K562 (cell line): ENCODE results near the gene PBXIP1. TPM values are rescaled to one million over a fixed set of nuclear protein-coding genes. Genes with fewer than 3 reads are reported as not detected.

Experiments used
- ATAC-seq: fragments of 200-7000 bp; cut with Tn5 transposase; 3 replicates; pipeline ENCODE4 v1.9.1; 2020; ENCODE audit warnings: moderate library complexity
- BruUV-seq: library from RNA; stranded (reverse); fragments of 400-500 nt; replicated peaks from 2 replicates; lab custom pipeline; 2021; lab: Mats Ljungman, UMichigan
- CTCF ChIA-PET: fragments of 300-600 bp; formaldehyde crosslinking; extraction: SDS; loops from one replicate; lab custom pipeline; 2021; ENCODE audit warnings: low intra/inter-chr PET ratio; lab: Yijun Ruan, JAX
- POLR2A ChIA-PET: fragments of 300-600, 350-650 bp; sonication (Branson Sonifier 250); formaldehyde crosslinking; extraction: SDS; loops from one replicate; lab custom pipeline; 2021; ENCODE audit warnings: antibody characterized with exemption, inconsistent platforms; lab: Yijun Ruan, JAX
- DNase-seq, 4 experiments: peaks; one replicate each; pipeline versions ENCODE4 v3.0.0 to v3.0.0-alpha.2; 2011 to 2018; ENCODE audit warnings: low spot score in 3 of 4, mixed read lengths in 3 of 4; ENCODE audit errors: extremely low read depth in 1 of 4
- FAIRE-seq: peaks from 2 replicates; lab custom pipeline; 2011; peaks lifted over from hg19 to GRCh38; lab: Jason Lieb, UNC
- H2AFZ ChIP-seq: 2 replicates; pipeline ENCODE4 v1.6.0; 2011; ENCODE audit warnings: low read depth, low read length, control low read depth, inconsistent platforms
- H3K27ac ChIP-seq: fragments of 200-600 bp; 3 replicates; pipeline ENCODE4 v1.8.0; 2011; ENCODE audit warnings: low read depth, mild to moderate bottlenecking, control low read depth, inconsistent platforms, low read length, moderate library complexity, mixed read lengths; ENCODE audit errors: extremely low read depth
- H3K27me3 ChIP-seq, 2 experiments: fragments of 300-600 bp in 1 of 2; 2 replicates in 1 of 2; 3 replicates in 1 of 2; pipeline versions ENCODE4 v1.6.0 to v1.8.0; 2011; ENCODE audit warnings: inconsistent platforms in 2 of 2, low read length in 2 of 2, mild to moderate bottlenecking in 1 of 2, mixed read lengths in 1 of 2, moderate library complexity in 1 of 2; ENCODE audit not compliant: control insufficient read depth in 2 of 2, insufficient read depth in 2 of 2
- H3K36me3 ChIP-seq: fragments of 300-600 bp; 3 replicates; pipeline ENCODE4 v1.8.0; 2011; ENCODE audit warnings: mild to moderate bottlenecking, low read length, inconsistent platforms; ENCODE audit not compliant: control insufficient read depth, insufficient read depth
- H3K4me1 ChIP-seq, 2 experiments: fragments of 200-600 bp in 1 of 2; replicated peaks in 1 of 2; 2 replicates in 1 of 2; 3 replicates in 1 of 2; pipeline versions ENCODE4 v1.5.1 to v1.8.0; 2011; ENCODE audit warnings: inconsistent platforms in 2 of 2, low read length in 2 of 2, mild to moderate bottlenecking in 1 of 2, mixed read lengths in 1 of 2, moderate library complexity in 1 of 2; ENCODE audit not compliant: control insufficient read depth in 2 of 2, insufficient read depth in 2 of 2
- H3K4me2 ChIP-seq: 2 replicates; pipeline ENCODE4 v1.6.1; 2011; ENCODE audit warnings: low read length, control low read depth, inconsistent platforms, mixed read lengths; ENCODE audit not compliant: insufficient read depth
- H3K4me3 ChIP-seq: fragments of 200-600 bp; sonication (generic), shearing (Covaris generic); 2 replicates; pipeline ENCODE4 v1.5.1; 2016; ENCODE audit warnings: control low read depth, inconsistent platforms
- H3K79me2 ChIP-seq: fragments of 200-600 bp; 3 replicates; pipeline ENCODE4 v1.8.0; 2011; ENCODE audit warnings: low read length, inconsistent platforms; ENCODE audit not compliant: control insufficient read depth, insufficient read depth
- H3K9ac ChIP-seq, 2 experiments: 2 replicates each; pipeline versions ENCODE4 v1.6.0 to v1.6.1; 2011; ENCODE audit warnings: low read depth in 2 of 2, low read length in 2 of 2, control low read depth in 1 of 2, inconsistent platforms in 1 of 2, mild to moderate bottlenecking in 1 of 2, mixed read lengths in 1 of 2; ENCODE audit not compliant: insufficient read depth in 1 of 2
- H3K9me1 ChIP-seq: one replicate; pipeline ENCODE4 v1.6.0; 2011; ENCODE audit warnings: inconsistent platforms, mild to moderate bottlenecking, low read length, moderate library complexity; ENCODE audit not compliant: control insufficient read depth, insufficient read depth
- H3K9me3 ChIP-seq: replicated peaks from 2 replicates; pipeline ENCODE4 v1.5.1; 2011; ENCODE audit warnings: low read depth, low read length, inconsistent platforms; ENCODE audit not compliant: control insufficient read depth, insufficient read depth
- H4K20me1 ChIP-seq: replicated peaks from 2 replicates; pipeline ENCODE4 v1.6.1; 2011; ENCODE audit warnings: low read length, inconsistent platforms, mixed read lengths; ENCODE audit not compliant: control insufficient read depth, insufficient read depth
- ZNF3 ChIP-seq: fragments of 250-450 bp; sonication (Bioruptor Pico); IDR thresholded peaks from 2 replicates; pipeline ENCODE4 v1.5.0; 2021; ENCODE audit warnings: mild to moderate bottlenecking, moderate library complexity
- ZNF717 ChIP-seq: fragments of 250-450 bp; sonication (Bioruptor Pico); IDR thresholded peaks from 2 replicates; pipeline ENCODE4 v1.5.0; 2021
- WGBS: fragments of 100-300 bp; shearing (Covaris generic); methylation state at CpG from one replicate; pipeline ENCODE4 v1.1.6; 2016; ENCODE audit warnings: low coverage, mixed read lengths; ENCODE audit not compliant: insufficient coverage; ENCODE audit errors: missing lambda C conversion rate; 5-methylcytosine and 5-hydroxymethylcytosine counted together
- in situ Hi-C: fragments of 300-500 bp; cut with MboI; formaldehyde crosslinking; loops from 4 replicates; pipeline ENCODE4 v1.15.0; 2018; ENCODE audit warnings: inconsistent platforms, mixed read lengths
- intact Hi-C: fragments of 100-400 bp; cut with micrococcal nuclease; formaldehyde crosslinking; loops from 2 replicates; pipeline ENCODE4 v1.14.2; 2022
- polyA plus RNA-seq, 8 experiments: library from polyadenylated mRNA; depleted of rRNA in 4 of 8; stranded (reverse) in 5 of 8; unstranded in 3 of 8; fragments of >200 nt; fragmentation: Nextera tagmentation in 2 of 8; fragmentation: Illumina TruSeq in 1 of 8; extraction: Ambion mirVana in 2 of 8; extraction: Trizol in 1 of 8; gene quantifications; 2 replicates each; pipeline versions ENCODE4 v1.2.1 to v1.2.3, GENCODE V29; 2011 to 2014; ENCODE audit warnings: inconsistent platforms in 1 of 8, missing spikeins in 1 of 8
- total RNA-seq, 7 experiments: library from RNA; depleted of rRNA in 6 of 7; stranded (reverse); fragments of >200 nt in 6 of 7; fragmentation: Illumina TruSeq in 2 of 7; extraction: Trizol in 2 of 7; gene quantifications; 2 replicates each; pipeline versions ENCODE4 v1.2.1 to v1.2.3, GENCODE V29; 2011 to 2021; ENCODE audit warnings: low replicate concordance in 1 of 7
- TF ChIP-seq, protein P1 (sequence below), 2 experiments: fragments of 450-650 bp in 1 of 2; IDR thresholded peaks; 2 replicates each; pipeline ENCODE4 v1.6.1; 2011 to 2017; ENCODE audit warnings: low read depth in 2 of 2, antibody characterized with exemption in 1 of 2, borderline replicate concordance in 1 of 2, low read length in 1 of 2, mild to moderate bottlenecking in 1 of 2, mixed read lengths in 1 of 2; ENCODE audit not compliant: control insufficient read depth in 1 of 2
- TF ChIP-seq, protein P2 (sequence below): IDR thresholded peaks from 2 replicates; pipeline ENCODE4 v1.6.1; 2011; ENCODE audit not compliant: insufficient read length; ENCODE audit errors: extremely low read depth
- TF ChIP-seq, protein P3 (sequence below), 2 experiments: fragments of 450-650 bp; IDR thresholded peaks; 2 replicates each; pipeline ENCODE4 v1.6.1; 2016

The PBXIP1 gene
- total and polyA plus RNA-seq, 9 of the 15 experiments (the other 6 are each of a cell fraction or from before 2014, with no cell fraction given) = 0.13 to 8.3 (median 5.8) TPM

DNA sequence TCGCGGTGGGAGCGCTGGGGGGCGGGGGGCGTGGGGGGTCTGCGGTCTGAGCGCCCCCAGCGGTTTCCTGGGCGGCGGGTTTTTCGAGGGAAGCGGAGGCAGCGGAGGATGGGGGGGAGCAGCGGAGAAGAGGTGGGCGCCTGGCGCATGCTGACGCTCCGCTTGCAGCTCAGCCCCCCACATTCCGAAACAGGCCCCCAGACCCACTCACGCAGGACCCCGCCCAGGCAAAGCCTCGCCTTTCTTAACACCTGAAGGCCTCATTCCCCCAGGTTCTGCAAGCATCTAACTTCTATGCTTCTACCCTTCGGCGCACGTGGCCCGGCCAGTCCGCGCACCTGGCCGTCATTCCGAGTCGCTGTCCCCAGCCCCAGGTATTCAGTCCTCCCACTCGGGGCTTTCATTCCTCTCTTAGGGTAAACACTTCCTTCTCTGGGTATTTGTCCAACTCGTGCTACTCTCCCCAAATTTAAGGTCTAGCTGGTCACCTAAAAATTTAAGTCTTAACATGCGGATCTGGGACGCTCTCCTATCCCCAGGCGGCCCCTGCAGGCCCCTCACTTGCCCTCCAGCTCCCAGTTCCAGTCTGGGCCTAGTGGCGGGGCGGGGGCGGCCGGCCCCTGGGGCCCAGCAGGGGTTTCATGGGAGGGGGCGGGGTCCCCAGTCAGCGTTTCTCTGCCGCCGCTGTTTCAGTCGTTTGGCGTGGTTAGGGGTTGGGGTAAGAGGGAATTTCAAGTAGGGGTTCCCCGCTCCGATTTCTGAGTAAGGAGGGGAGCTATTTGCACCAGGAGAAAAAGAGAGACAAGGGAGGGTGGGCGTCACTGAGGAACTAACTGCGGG is 43.9 kb upstream of the PBXIP1 start (continued):
- TF ChIP-seq, protein P1, sequence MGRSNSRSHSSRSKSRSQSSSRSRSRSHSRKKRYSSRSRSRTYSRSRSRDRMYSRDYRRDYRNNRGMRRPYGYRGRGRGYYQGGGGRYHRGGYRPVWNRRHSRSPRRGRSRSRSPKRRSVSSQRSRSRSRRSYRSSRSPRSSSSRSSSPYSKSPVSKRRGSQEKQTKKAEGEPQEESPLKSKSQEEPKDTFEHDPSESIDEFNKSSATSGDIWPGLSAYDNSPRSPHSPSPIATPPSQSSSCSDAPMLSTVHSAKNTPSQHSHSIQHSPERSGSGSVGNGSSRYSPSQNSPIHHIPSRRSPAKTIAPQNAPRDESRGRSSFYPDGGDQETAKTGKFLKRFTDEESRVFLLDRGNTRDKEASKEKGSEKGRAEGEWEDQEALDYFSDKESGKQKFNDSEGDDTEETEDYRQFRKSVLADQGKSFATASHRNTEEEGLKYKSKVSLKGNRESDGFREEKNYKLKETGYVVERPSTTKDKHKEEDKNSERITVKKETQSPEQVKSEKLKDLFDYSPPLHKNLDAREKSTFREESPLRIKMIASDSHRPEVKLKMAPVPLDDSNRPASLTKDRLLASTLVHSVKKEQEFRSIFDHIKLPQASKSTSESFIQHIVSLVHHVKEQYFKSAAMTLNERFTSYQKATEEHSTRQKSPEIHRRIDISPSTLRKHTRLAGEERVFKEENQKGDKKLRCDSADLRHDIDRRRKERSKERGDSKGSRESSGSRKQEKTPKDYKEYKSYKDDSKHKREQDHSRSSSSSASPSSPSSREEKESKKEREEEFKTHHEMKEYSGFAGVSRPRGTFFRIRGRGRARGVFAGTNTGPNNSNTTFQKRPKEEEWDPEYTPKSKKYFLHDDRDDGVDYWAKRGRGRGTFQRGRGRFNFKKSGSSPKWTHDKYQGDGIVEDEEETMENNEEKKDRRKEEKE (IDR thresholded peaks at IDR 0.05; ENCODE audit: borderline replicate concordance in 1 of 2, control insufficient read depth in 1 of 2, low read depth in 2 of 2, low read length in 1 of 2) = 0 out of 4 replicates have a peak, but pooled peaks of 1 of the 2 experiments have one; percentile 36

DNA sequence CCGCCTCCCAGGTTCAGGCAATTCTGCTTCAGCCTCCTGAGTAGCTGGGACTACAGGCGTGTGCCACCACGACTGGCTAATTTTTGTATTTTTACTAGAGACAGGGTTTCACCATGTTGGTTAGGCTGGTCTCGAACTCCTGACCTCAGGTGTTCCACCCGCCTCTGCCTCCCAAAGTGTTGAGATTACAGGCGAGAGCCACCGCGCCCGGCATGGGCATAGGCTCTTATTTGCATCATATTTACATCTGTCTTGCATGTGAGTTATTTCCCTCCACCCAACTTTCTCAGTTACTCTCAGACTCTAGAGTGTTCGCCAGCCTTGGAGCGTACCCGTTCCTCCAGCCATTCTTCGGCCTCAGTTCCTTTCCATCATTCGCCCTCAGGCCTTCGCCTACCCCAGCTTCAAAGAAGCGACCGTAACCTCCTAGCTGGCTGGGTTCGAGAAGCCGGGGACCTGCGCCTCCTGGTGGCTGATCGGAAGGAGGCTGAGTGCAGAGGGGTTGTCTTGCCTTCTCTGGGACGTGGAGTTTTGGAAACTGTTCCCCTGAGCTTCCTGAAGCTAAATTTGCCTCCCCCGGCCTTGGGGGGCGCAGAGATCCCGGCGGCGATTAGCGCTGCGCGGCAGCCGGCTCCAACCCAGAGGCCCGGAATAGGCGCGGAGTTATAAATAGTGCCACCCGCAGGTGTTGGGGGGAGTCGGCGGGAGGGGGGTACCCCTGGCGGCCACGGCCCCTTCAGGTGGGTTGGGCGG is 43.1 kb upstream of the PBXIP1 start:
- intact Hi-C loops = no loop called here
- H3K36me3 ChIP-seq = peaks cover 3% of the 10 kb centered on the region; the same call in 1 of the 3 replicates
- peak overlapping the region; percentile 71 for H3K4me3 ChIP-seq
- H3K4me2 ChIP-seq = peak overlapping the region; percentile 85
- H3K9me3 ChIP-seq = no peaks in the 10 kb centered on the region
- FAIRE-seq (peak; percentile 90), ATAC-seq (peak; percentile 25), DNase-seq (peak; percentile 69 to 90 (median 74))
- H2AFZ ChIP-seq = peak overlapping the region; percentile 94
- BruUV-seq = no TSS peak
- peak overlapping the region; percentile 97 for H3K27ac ChIP-seq
- peaks cover 32 to 59% of the 10 kb centered on the region in 2 experiments for H3K4me1 ChIP-seq
- H3K79me2 ChIP-seq = peaks cover 21% of the 10 kb centered on the region
- in situ Hi-C loops = no loop called here
- ChIA-PET POLR2A (interaction anchor here (0.6 to 8.2 kb wide), 11 partner anchors 10 to 92 kb away, joined by 3 to 80 read pairs (median 3); partner anchors contain the start of genes FLAD1 and SHC1), CTCF (interaction anchor here (0.7 to 1.8 kb wide), 7 partner anchors 16 to 575 kb away, joined by 3 to 5 read pairs (median 3); partner anchors contain the start of genes FLAD1 and PBXIP1)
- WGBS = 16% methylated on average over 39 of the region's 40 CpGs
- H3K9ac ChIP-seq = peak overlapping the region; percentile 53 to 96; a peak in 3 of 4 replicates
- no peaks in the 10 kb centered on the region for H3K9me1 ChIP-seq
- H4K20me1 ChIP-seq = no peaks in the 10 kb centered on the region
- no peaks in the 10 kb centered on the region for H3K27me3 ChIP-seq
- TF ChIP-seq ZNF717 (CRISPR knock-in tag) (no peak), ZNF3 (no peak)
- TF ChIP-seq, protein P2, sequence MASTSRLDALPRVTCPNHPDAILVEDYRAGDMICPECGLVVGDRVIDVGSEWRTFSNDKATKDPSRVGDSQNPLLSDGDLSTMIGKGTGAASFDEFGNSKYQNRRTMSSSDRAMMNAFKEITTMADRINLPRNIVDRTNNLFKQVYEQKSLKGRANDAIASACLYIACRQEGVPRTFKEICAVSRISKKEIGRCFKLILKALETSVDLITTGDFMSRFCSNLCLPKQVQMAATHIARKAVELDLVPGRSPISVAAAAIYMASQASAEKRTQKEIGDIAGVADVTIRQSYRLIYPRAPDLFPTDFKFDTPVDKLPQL = peak; percentile 33
- TF ChIP-seq, protein P3, sequence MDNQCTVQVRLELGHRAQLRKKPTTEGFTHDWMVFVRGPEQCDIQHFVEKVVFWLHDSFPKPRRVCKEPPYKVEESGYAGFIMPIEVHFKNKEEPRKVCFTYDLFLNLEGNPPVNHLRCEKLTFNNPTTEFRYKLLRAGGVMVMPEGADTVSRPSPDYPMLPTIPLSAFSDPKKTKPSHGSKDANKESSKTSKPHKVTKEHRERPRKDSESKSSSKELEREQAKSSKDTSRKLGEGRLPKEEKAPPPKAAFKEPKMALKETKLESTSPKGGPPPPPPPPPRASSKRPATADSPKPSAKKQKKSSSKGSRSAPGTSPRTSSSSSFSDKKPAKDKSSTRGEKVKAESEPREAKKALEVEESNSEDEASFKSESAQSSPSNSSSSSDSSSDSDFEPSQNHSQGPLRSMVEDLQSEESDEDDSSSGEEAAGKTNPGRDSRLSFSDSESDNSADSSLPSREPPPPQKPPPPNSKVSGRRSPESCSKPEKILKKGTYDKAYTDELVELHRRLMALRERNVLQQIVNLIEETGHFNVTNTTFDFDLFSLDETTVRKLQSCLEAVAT (IDR thresholded peaks at IDR 0.05) = peak in 1 of 2 experiments; percentile 55; a peak in 1 of 4 replicates
